ENCODE results near the gene SDF4.

The SDF4 gene

GRCh38 chr1:1210726-1211540 is 20.9 kb downstream of the SDF4 start:
- TF ChIP-seq EZH2phosphoT487 (IDR thresholded peaks at IDR 0.05; ENCODE audit: borderline replicate concordance, low read length): no peak
- TF ChIP-seq CTCF (IDR thresholded peaks at IDR 0.05; ENCODE audit: low read depth, low read length, poor library complexity, severe bottlenecking): no peak
- Histone ChIP-seq H3K4me1 (ENCODE audit: control insufficient read depth, low read length) (peaks cover 37% of the 10 kb centered on the region), H3K4me2 (ENCODE audit: low read length) (no peak overlapping the region), H3K9me3 (ENCODE audit: control insufficient read depth, insufficient read depth, low read length) (no peaks in the 10 kb centered on the region), H3K9me2 (replicated peaks; ENCODE audit: control insufficient read depth, low read length) (no peaks in the 10 kb centered on the region), H3K4me3 (ENCODE audit: low read length) (no peak overlapping the region), H3K79me2 (ENCODE audit: control insufficient read depth, low read length) (no peaks in the 10 kb centered on the region), H3F3A (ENCODE audit: control insufficient read depth, insufficient read depth) (no peaks in the 10 kb centered on the region), H3K36me3 (ENCODE audit: control insufficient read depth, low read length) (no peaks in the 10 kb centered on the region), H3K27me3 (ENCODE audit: control insufficient read depth, low read length) (peaks cover 41% of the 10 kb centered on the region), H3K27ac (ENCODE audit: low read depth, low read length) (no peak overlapping the region), H4K20me1 (ENCODE audit: control insufficient read depth, insufficient read depth, low read depth, low read length) (0 out of 2 replicates have a peak, but pooled peaks cover 5% of the 10 kb centered on the region)

- Histone ChIP-seq H3K27ac (ENCODE audit: low read depth, low read length) (no peak overlapping the region), H3K9me3 (ENCODE audit: control insufficient read depth, insufficient read depth, low read length) (no peaks in the 10 kb centered on the region), H3K27me3 (ENCODE audit: control insufficient read depth, low read length) (peaks cover 60% of the 10 kb centered on the region), H3K4me2 (ENCODE audit: low read length) (no peak overlapping the region), H3K36me3 (ENCODE audit: control insufficient read depth, low read length) (no peaks in the 10 kb centered on the region), H3K79me2 (ENCODE audit: control insufficient read depth, low read length) (no peaks in the 10 kb centered on the region), H4K20me1 (ENCODE audit: control insufficient read depth, insufficient read depth, low read depth, low read length) (0 out of 2 replicates have a peak, but pooled peaks cover 5% of the 10 kb centered on the region), H3K4me3 (ENCODE audit: low read length) (no peak overlapping the region), H3F3A (ENCODE audit: control insufficient read depth, insufficient read depth) (no peaks in the 10 kb centered on the region), H3K4me1 (ENCODE audit: control insufficient read depth, low read length) (peaks cover 31% of the 10 kb centered on the region), H3K9me2 (replicated peaks; ENCODE audit: control insufficient read depth, low read length) (no peaks in the 10 kb centered on the region)
- no peak for TF ChIP-seq CTCF (IDR thresholded peaks at IDR 0.05; ENCODE audit: low read depth, low read length, poor library complexity, severe bottlenecking)
- 0 out of 2 replicates have a peak, but pooled peaks have one; percentile 9 for TF ChIP-seq EZH2phosphoT487 (IDR thresholded peaks at IDR 0.05; ENCODE audit: borderline replicate concordance, low read length)
Measured at GRCh38 chr1:1208713-1209433, 22.9 kb downstream of the SDF4 start.

- Histone ChIP-seq H3F3A (ENCODE audit: control insufficient read depth, insufficient read depth) (no peaks in the 10 kb centered on the region), H4K20me1 (ENCODE audit: control insufficient read depth, insufficient read depth, low read depth, low read length) (0 out of 2 replicates have a peak, but pooled peaks cover 5% of the 10 kb centered on the region), H3K9me2 (replicated peaks; ENCODE audit: control insufficient read depth, low read length) (no peaks in the 10 kb centered on the region), H3K79me2 (ENCODE audit: control insufficient read depth, low read length) (no peaks in the 10 kb centered on the region), H3K9me3 (ENCODE audit: control insufficient read depth, insufficient read depth, low read length) (no peaks in the 10 kb centered on the region), H3K4me3 (ENCODE audit: low read length) (no peak overlapping the region), H3K27me3 (ENCODE audit: control insufficient read depth, low read length) (peaks cover 59% of the 10 kb centered on the region), H3K4me1 (ENCODE audit: control insufficient read depth, low read length) (peaks cover 26% of the 10 kb centered on the region), H3K4me2 (ENCODE audit: low read length) (no peak overlapping the region), H3K27ac (ENCODE audit: low read depth, low read length) (no peak overlapping the region), H3K36me3 (ENCODE audit: control insufficient read depth, low read length) (no peaks in the 10 kb centered on the region)
- TF ChIP-seq CTCF (IDR thresholded peaks at IDR 0.05; ENCODE audit: low read depth, low read length, poor library complexity, severe bottlenecking): no peak
- TF ChIP-seq EZH2phosphoT487 (IDR thresholded peaks at IDR 0.05; ENCODE audit: borderline replicate concordance, low read length): no peak
Measured at GRCh38 chr1:1207571-1207892, 24.3 kb downstream of the SDF4 start.
